ENCODE data around the gene SLC25A27.

Gene SLC25A27

GRCh38 chr6:46651816-46652215, 959 bp upstream of the SLC25A27 start:
- no peak for DNase-seq (ENCODE audit: low read depth)

- no peak for DNase-seq (ENCODE audit: low read depth)
These were observed 558 bp upstream of the SLC25A27 start for GRCh38 chr6:46652232-46652602.

GRCh38 chr6:46653439-46654195, 842 bp downstream of the SLC25A27 start:
- DNase-seq (ENCODE audit: low read depth), result no peak

- DNase-seq (ENCODE audit: low read depth), result no peak
These were observed 3.0 kb downstream of the SLC25A27 start for GRCh38 chr6:46655803-46656202.

GRCh38 chr6:46657642-46658041, 4.9 kb downstream of the SLC25A27 start:
- no peak for DNase-seq (ENCODE audit: low read depth)

GRCh38 chr6:46661483-46661882, 8.7 kb downstream of the SLC25A27 start:
- DNase-seq (ENCODE audit: low read depth), result no peak

- no peak for DNase-seq (ENCODE audit: low read depth)
These were observed 14.6 kb downstream of the SLC25A27 start for GRCh38 chr6:46667377-46667776.

- DNase-seq (ENCODE audit: low read depth), result no peak
These were observed 21.6 kb downstream of the SLC25A27 start for GRCh38 chr6:46674410-46674809.

GRCh38 chr6:46676604-46677313, 24.0 kb downstream of the SLC25A27 start:
- DNase-seq (ENCODE audit: low read depth), result no peak

- DNase-seq (ENCODE audit: low read depth), result no peak
These were observed 24.5 kb downstream of the SLC25A27 start for GRCh38 chr6:46677314-46677654.

GRCh38 chr6:46684771-46685170, 32.0 kb downstream of the SLC25A27 start:
- DNase-seq (ENCODE audit: low read depth), result no peak

- DNase-seq (ENCODE audit: low read depth), result no peak
These were observed 34.9 kb downstream of the SLC25A27 start, which contains the start of gene TDRD6 for GRCh38 chr6:46687619-46688097. Gene TDRD6, plus strand, starts transcription at chr6:46687885. Its CDS starts 244 bp downstream, at chr6:46688129.

GRCh38 chr6:46688117-46688965, 35.6 kb downstream of the SLC25A27 start:
- DNase-seq (ENCODE audit: low read depth), result no peak

- no peak for DNase-seq (ENCODE audit: low read depth)
These were observed 36.2 kb downstream of the SLC25A27 start for GRCh38 chr6:46688966-46689335.

GRCh38 chr6:46689657-46690056, 36.9 kb downstream of the SLC25A27 start:
- no peak for DNase-seq (ENCODE audit: low read depth)

GRCh38 chr6:46690141-46690755, 37.5 kb downstream of the SLC25A27 start:
- no peak for DNase-seq (ENCODE audit: low read depth)

- DNase-seq (ENCODE audit: low read depth), result no peak
These were observed 38.2 kb downstream of the SLC25A27 start for GRCh38 chr6:46690911-46691451.

GRCh38 chr6:46699970-46700369, 47.2 kb downstream of the SLC25A27 start:
- DNase-seq (ENCODE audit: low read depth), result no peak

GRCh38 chr6:46704562-46704961, 51.8 kb downstream of the SLC25A27 start:
- no peak for DNase-seq (ENCODE audit: low read depth)

- DNase-seq (ENCODE audit: low read depth), result no peak
These were observed 53.7 kb downstream of the SLC25A27 start for GRCh38 chr6:46706464-46706863.

GRCh38 chr6:46711491-46711890, 58.7 kb downstream of the SLC25A27 start:
- no peak for DNase-seq (ENCODE audit: low read depth)

- no peak for DNase-seq (ENCODE audit: low read depth)
These were observed 62.4 kb downstream of the SLC25A27 start for GRCh38 chr6:46715141-46715540.

Measured in stimulated activated CD8-positive, alpha-beta memory T cell treated with anti-CD3 and anti-CD28 coated beads, Interleukin-4, amount 100 ng/mL, for 24 hours (primary cell).